ENCODE data around the gene PNP. TPM values are rescaled to one million over a fixed set of nuclear protein-coding genes. Genes with fewer than 3 reads are reported as not detected.

Gene PNP
- total RNA-seq, 1 experiment from 2014 or later: 90.1 TPM

- DNase-seq (ENCODE audit: low spot score): peak; percentile 96
These were observed 14.5 kb upstream of the PNP start, which contains the start of the genes APEX1 and OSGEP for GRCh38 chr14:20454516-20455354. APEX1 (plus strand) TSS chr14:20455226; CDS start chr14:20455646, 420 bp downstream. OSGEP (minus strand) TSS chr14:20454812; CDS start chr14:20454683, 129 bp downstream.

- no peak for DNase-seq (ENCODE audit: low spot score)
These were observed 13.6 kb upstream of the PNP start for GRCh38 chr14:20455355-20456300.

GRCh38 chr14:20456971-20457370, 12.2 kb upstream of the PNP start:
- DNase-seq (ENCODE audit: low spot score): no peak

GRCh38 chr14:20458031-20458789, 11.0 kb upstream of the PNP start:
- no peak for DNase-seq (ENCODE audit: low spot score)

GRCh38 chr14:20460458-20461224, 8.6 kb upstream of the PNP start:
- peak; percentile 32 for DNase-seq (ENCODE audit: low spot score)

GRCh38 chr14:20461225-20462141, 7.7 kb upstream of the PNP start, which contains the start of gene PIP4P1:
PIP4P1 (minus strand) TSS chr14:20461434; CDS start chr14:20461325, 109 bp downstream.
- peak; percentile 95 for DNase-seq (ENCODE audit: low spot score)

GRCh38 chr14:20468764-20469241, 403 bp upstream of the PNP start:
- DNase-seq (ENCODE audit: low spot score): no peak

- DNase-seq (ENCODE audit: low spot score): peak; percentile 60
These were observed 840 bp downstream of the PNP start for GRCh38 chr14:20469890-20470602.

- no peak for DNase-seq (ENCODE audit: low spot score)
These were observed 1.3 kb downstream of the PNP start for GRCh38 chr14:20470603-20470901.

GRCh38 chr14:20472536-20473169, 3.4 kb downstream of the PNP start:
- no peak for DNase-seq (ENCODE audit: low spot score)

GRCh38 chr14:20476776-20477175, 7.6 kb downstream of the PNP start:
- DNase-seq (ENCODE audit: low spot score): no peak

- no peak for DNase-seq (ENCODE audit: low spot score)
These were observed 8.1 kb downstream of the PNP start for GRCh38 chr14:20477211-20477876.

- DNase-seq (ENCODE audit: low spot score): no peak
These were observed 9.7 kb downstream of the PNP start for GRCh38 chr14:20478894-20479293.

GRCh38 chr14:20482382-20482781, 13.2 kb downstream of the PNP start:
- DNase-seq (ENCODE audit: low spot score): no peak

- no peak for DNase-seq (ENCODE audit: low spot score)
These were observed 16.7 kb downstream of the PNP start for GRCh38 chr14:20485900-20486299.

GRCh38 chr14:20486684-20487395, 17.6 kb downstream of the PNP start:
- DNase-seq (ENCODE audit: low spot score): no peak

- no peak for DNase-seq (ENCODE audit: low spot score)
These were observed 18.2 kb downstream of the PNP start for GRCh38 chr14:20487396-20487725.

All from HT-29 (cell line).